ENCODE data around the gene STAC2.
"Not testable (repeated sequence)": the region's sequence is repeated elsewhere in the genome, so short reads cannot be mapped to it uniquely, and the experiment has no call there.

STAC2 gene, protein sequence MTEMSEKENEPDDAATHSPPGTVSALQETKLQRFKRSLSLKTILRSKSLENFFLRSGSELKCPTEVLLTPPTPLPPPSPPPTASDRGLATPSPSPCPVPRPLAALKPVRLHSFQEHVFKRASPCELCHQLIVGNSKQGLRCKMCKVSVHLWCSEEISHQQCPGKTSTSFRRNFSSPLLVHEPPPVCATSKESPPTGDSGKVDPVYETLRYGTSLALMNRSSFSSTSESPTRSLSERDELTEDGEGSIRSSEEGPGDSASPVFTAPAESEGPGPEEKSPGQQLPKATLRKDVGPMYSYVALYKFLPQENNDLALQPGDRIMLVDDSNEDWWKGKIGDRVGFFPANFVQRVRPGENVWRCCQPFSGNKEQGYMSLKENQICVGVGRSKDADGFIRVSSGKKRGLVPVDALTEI

DNA sequence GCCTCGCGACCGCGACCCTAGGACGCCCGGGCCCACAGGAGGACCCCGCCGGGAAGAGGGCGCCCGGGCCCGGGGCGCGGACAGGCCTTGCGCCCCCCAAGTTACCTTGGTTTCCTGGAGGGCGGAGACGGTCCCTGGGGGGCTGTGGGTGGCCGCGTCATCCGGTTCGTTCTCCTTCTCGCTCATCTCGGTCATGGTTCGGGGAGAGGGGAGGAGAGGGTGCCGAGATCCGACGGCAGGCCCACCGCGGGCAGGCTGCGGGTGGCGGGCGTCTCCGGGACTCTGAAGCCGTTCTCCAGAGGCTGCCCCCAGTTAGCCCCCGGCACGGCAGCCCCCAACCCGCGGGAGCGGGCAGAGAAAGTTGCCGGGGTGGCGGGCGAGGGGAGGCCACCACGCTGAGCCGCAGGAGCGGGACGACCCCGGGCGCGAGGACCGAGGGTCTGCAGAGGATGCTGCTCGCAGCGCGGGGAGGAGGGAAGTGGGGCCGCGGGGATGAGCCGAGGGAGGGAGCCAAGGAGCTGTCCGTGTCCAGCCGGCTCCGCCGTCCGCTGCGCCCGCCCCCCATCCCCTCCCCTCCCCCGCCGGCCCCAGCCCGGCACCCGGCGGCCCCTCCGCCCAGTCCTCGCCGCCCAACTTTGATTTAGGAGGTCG is at the start of gene STAC2:
Gene STAC2 (minus strand): TSS at position 638 of the 651 bp plus-strand sequence. CDS start 443 bp downstream, at position 195.
- no peak for DNase-seq

DNA sequence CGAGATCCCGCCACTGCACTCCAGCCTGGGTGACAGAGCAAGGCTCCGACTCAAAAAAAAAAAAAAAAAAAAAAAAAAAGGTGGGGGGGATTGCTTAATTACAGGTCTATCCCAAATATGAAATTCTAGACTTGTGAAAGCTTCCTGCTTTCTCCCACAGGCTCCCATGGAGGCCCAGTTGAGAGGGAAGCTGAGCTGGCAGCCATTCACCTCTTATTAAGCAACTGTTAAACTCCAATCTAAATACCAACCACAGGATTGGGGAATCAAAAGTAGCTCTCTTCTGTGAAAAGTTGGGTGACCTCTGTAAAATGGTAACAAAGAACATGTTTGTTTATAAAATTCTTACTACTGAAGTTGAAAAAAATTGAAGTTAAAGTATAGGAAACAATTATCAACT is 45.8 kb upstream of the STAC2 start:
- no peak for DNase-seq

DNA sequence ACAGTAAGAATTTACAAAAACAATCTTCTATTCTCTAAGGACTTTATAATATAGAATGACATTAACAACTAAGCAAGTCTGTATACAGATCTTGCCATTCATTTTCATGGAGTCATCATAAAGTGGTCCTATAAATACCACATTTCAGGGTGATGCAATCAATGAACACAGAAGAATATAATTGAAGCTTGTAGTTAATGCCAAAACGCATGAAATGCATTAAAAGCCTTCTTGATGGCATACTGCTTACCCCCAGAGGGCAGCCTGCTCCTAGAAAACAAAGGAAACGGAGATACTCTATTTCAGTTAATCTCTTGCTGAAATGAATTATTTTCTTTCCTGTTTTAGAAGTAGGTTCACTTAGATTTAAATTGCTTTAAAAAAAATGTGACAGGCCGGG is 45.2 kb upstream of the STAC2 start:
- DNase-seq, result peak; percentile 25

DNA sequence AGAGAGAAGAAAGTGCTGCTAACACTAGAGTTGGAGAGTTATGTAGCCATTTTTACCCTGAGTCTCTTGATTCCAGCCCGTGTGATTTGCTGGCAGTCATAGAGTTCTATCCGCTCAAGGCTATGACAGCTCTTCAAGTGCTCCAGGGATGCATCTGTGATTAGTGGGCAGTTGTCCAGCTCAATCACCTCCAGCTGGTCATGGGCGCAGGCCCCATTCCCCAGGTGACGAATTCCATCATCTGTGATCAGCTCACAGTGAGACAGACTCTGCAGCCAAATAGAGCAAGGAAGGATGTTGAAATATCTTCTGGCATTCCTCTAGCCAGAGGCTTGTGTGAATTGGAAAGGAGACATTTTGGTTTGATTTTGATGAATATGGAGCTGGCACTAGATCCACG is 38.4 kb upstream of the STAC2 start:
- DNase-seq, result no peak

DNA sequence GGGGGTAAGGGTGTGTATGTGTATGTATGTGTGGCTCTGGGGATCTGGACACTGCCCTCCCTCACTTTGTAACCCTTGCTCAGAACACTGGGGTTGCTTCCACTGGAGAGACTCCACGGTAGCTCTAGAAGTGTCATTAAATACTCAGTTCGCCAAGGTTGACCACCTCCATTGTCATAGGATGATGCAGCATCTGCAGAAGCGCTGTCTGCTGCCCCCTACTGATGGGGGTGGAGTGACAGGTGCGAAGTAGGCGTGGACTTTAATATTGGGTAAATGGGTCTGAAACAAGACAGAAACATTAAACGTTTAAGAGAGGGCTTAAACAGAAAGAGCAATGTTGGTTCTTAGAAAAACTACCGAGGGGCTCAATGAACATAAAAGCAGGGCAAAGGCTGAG is 35.5 kb upstream of the STAC2 start:
- DNase-seq, result no peak

DNA sequence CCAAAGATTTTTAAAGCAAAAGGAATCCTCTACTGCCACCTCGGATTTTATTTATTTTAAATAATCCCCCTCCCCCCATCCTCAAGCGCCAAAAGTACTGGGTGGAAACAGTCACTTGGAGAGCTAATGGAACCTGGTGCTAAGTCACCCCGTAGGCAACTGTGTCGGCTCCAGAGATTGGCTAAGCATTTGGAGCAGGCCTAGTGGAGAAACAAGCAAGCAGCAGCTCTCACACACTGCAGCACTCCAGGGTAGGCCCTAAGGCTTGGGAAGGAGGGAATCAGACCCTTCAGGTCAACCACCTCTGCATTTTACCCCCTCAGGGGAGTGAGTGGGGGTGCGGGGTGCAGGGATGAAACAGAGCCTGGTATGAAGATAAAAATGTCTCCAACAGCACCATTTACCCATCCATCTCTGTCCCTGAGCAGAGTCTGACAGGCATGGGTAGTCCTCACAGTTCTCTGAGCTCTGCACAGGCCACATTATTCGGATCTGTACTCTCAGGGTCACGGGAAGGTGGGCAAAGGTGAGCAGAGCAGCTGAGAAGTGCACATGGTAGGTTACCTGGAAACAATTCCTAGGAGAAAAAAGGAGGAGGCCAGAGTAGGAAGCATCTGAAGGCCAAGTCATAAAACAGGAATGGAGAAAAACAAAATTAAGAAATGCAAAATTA is 27.2 kb upstream of the STAC2 start:
- DNase-seq, result no peak

DNA sequence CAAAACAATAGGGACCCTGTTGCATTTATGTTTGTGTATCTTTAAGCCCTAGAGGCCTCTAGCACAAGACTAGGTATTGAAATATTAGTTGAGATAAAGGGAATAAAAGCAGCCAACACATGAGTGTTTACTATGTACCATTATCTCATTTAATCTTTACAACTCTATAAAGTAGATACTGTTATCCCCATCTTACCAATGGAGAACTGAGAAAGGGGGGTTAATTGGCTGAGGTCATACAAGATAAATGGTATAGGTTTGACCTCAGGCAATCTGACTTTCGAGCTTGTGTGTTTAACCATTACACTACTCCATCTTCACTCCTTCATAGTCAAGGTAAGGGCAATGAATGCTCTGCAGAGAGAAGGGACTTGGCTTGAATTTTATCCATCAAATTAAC is 26.3 kb upstream of the STAC2 start:
- DNase-seq, result no peak

DNA sequence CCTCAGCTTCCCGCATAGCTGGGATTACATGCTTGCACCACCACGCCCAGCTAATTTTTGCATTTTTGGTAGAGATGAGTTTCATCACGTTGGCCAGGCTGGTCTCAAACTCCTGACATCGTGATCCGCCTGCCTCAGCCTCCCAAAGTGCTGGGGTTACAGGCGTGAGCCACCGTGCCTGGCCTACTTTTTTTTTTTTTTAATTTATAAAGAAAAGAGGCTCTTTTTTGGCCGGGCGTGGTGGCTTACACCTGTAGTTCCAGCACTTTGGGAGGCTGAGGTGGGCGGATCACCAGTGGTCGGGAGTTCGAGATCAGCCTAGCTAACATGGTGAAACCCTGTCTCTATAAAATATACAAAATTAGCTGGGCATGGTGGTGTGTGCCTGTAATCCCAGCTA is 24.3 kb upstream of the STAC2 start:
- not testable (repeated sequence) for DNase-seq

DNA sequence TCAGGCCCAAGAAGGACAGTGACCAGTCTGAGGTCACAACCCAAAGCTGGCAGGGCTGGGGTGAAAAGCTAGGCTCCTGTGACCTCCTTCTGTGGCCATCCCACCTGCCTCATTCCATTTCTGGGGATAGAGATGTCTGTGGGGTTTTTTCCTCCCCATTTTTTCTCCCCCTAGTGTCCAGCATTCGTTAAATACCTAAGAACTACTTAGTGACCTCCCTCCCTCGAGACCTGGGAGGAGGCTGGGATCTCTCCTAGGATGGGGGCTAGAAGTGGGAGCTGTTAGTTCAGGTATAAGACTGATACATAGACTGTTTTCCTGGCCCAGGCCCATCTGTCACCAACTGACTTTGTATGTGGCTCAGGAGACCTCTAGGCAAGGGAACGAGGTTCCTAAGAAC is 20.5 kb upstream of the STAC2 start:
- DNase-seq, result no peak

DNA sequence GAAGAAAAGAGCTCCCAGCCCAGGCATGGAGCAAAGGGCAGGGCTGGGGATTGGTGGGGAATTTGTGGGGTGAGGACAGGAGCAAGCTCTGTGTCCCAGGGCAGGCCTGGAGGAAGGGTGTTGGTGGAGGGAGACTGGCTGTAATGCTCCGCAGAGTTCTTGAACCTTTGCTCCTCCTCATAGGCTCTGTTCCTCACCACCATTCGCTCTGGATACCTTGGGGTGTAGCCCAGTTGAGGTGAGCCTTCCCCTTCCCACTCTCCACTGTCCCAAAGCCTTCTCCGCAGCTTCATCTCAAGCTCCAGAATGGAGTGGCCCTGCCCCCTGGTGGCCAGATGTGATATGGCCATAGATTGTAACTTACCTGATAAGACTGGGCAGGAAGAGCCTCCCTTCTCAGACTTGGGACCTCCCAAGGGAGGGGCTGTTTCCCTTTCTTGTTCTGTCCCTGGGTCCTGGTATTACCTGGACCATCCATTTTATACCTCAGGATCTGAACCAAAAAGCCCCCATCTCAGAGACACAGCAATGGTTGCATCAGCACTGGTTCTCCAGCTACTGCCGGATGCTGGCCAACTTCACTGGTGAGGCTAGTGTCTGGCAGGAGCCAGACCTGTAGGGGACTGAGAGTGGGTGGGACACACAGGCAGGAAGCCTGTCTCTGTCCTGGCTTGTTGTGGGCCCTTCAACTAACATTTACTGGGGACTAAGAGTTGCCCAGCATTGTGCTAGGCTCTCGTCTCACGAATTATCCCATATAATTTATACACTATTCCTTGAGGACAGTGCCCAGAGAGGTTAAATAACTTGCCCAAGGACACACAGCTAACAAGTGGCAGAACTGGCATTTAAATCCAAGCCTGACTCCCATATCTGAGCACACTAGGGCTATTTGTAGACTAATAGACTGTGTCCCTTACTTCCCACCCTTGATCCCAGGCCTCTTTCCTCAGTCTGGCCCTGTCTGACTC is 19.1 kb upstream of the STAC2 start:
- DNase-seq, result peak; percentile 93

DNA sequence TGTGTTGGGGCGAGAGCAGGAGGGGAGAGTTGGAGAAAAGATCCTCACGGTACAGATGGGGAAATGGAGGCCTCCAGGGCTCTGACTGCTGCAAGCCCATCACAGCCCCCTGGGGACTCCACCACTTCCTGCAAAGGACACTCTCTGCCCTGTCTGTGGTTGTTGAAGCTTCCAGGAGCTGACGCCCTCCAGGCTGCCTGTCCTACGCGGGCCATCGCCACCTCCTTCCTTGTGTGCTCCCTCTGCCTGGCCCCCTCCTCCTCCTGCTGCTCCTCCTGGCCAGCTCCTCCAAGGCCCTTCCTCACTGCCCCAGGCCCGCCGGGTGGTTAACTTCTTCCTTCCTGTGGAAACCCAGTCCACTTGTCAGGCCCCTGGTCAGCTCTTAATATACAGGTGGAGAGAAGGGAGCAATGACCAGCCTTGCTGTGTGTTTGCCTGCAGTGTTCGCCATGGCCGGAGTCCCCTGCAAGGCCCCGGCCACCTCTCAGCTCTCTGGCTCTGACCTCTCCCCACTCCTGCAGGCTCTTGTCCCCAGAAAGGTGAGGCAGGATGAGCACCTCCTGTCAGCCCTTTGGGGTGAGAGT is 18.4 kb upstream of the STAC2 start:
- DNase-seq, result no peak

DNA sequence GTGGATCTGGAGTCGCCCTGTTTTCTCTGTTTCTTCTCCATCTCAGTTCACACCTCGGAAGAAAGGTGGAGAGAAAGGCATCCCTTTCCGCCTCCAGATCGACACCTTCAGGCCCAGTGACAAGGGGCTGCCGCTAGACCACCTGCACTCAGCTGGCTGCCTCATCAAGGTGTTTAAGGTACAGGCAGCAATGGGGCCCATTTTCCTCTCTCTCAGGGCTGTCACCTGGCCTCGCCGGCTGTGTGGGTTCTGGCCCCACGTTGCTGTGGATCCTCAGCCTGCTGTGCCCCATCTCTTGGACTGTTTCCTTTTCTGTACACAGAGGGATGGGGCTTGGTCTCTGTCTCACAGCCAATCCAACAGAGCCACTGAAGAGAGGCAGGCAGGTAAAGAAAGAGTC is 17.4 kb upstream of the STAC2 start:
- no peak for DNase-seq

DNA sequence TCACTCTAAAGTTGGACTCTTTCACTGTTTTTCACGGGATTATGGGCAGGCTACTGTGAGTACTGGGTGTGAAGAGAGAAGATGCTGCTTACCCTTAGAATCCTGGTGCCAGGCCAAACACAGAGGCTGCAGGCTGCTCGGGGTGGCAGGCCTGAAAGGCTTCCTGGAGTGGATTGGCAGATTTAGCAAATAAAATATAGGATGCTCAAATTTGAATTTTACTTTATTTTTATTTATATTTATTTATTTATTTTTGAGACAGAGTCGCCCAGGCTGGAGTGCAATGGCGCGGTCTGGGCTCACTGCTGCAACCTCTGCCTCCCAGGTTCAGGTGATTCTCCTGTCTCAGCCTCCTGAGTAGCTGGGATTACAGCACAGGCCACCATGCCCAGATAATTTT is 14.9 kb upstream of the STAC2 start:
- no peak for DNase-seq

DNA sequence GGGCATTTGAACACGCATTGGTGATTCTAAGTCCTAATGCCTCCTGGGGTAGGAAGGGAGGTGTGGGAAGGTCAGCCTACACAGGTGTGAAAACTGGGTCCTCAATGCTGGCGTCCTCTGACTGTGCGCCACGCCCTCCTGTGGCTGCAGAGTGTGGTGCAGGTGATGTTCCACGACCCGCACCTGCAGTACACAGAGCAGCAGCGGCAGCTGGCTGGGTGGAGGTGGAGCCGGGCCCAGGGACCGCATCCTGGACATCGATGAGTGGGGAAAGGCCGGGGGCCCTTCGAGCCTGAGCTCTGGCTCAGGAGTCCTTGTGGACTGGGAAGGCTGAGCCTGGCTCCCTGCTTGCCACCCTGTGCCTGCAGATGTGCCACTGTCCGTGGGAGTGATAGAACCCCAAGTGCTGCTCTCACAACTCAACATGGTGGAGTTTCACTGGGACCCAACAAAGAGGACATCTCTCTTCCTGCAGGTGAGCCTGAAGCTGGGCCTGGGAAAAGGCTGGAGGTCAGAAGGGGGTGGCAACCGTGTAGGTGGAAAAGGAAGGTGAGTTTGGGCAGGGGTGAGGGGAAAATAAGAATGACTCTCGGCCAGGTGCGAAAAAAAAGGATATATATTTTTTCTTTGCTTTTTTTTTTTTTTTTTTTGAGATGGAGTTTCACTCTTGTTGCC is 14.0 kb upstream of the STAC2 start:
- DNase-seq, result peak; percentile 35

DNA sequence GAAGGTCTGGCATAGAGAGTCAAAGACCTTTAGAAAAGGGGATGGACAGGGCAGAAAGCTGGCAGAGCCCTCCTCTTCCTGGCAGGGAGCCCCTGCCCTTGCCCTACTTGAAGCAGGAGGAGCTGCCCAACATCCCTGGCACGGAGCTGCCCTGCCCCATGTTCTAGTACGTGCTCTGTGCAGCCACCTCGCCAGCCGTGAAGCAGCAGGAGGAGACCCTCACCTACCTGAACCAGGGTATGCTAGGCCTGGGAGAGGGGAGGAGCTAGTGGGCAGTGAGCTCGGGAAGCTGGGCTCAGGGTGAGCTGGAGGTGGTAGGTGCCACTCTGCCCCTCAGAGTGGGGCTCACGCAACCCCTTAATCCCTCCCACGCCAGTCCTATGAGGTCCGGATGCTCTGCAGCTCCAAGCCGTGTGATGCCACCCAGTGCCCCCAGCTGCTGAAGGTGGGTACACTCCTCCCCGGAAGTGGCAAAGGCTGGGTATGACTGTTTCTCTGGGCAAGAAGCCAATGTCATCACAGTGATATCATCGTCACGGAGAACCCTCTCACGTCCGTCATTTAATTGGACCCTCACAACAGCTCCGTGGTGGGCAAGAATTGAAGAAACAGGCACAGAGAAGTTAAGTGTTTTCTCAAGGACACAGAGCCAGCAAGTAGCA is 12.7 kb upstream of the STAC2 start:
- DNase-seq, result no peak

DNA sequence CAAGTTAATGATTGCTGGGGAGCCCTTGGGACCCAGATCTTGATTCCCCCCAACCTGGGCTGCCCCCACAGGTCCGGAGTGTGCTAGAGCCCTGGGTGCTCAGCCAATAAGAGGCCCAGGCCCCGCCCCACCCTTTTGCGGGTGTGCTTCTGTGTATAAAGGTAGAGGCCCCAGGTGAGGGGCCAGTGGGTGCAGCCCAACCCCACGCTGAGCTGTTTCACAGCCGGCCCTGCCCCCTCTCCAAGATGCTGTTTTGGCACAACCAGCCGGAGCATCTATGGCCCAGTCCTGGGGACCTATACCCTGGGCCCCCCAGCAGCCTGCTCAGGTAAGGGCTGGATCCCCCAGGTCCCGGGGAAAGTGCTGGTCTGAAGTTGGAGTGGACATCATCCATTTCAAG is 11.8 kb upstream of the STAC2 start:
- DNase-seq, result no peak

DNA sequence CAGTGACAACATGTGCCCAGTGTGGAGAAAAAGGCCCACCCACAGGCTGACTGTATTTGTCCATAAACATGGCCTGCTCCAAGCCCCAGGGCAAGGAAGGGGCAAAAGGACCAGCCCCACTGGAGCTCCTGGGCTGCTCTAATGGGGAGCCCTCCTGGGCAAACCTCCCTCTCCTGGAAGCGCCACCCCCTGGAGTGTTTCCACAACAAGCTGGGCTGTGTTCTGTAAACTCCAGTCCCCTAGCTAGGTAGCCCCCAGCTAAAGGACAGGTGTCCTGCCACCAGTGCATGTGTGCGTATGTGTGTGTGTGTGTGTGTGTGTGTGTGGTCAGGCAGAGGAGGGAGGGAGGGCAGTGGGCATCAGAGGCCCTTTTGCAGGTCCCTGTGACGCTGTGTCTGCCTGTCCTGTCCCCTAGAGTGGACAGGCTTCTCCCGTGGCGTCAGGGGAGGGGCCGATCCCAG is 11.3 kb upstream of the STAC2 start:
- DNase-seq, result no peak

DNA sequence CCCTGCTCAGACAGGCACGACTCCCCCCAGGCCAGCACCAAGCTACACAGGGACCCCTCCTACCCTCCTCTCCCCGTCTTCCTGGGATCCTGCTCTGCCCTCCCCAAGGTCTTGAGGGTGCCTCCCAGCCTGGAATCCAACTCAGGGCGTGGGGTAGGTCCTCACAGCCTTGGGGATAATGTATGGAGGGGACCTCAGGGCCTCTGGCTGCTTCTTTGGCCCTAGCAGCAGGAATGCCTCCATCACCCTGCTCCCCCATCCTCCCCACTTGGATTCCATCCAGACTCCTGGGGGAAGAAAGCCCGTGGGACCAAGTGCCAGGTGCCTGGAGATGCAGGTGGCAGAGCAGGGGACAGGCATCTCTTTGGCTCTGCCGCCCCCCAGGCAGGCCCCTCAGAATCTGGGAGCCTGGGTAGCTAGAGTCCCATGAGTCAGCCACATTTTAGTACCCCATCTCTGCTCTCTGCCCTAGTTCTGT is 10.7 kb upstream of the STAC2 start:
- DNase-seq, result no peak

DNA sequence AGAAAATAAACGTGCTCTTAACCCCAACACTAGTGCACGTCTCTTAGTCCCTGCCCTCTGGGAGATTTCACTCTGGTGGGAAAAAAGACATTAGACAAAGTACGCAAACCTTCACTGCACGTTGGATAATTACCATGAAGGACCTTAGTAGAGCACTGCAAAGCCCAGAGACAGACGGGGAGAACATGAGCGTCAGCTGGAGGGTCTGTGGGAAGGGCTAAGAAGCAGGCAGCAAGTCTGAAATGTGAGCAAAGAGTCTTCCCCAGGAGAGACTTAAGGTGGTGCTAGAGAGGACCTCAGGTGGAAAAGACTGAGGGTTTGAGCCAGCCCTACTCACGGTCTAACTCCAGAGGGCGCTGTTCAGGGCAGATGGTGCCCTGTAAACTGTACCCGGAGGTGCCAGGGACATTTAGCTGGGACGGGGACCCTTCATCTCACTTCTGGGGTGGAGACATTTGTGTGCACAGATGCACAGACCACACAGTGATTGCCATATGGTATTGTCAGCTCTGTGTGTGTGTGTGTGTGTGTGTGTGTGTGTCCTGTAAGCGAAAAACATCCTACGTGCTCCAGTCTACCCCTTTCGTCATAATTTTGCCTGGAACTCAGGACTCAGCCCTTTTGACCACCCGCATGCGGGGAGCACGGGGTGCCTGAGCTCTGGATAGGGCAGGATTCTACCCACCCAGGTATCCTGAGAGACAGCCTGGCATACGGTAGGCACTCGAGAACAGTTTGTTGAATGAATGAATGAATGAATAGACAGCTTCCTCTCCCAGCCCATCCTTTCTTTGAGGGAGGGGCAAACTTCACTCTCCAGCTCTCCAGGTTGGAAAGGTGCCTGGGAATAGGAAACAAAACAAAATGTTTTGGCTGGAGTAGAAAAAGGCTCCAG is 10.1 kb upstream of the STAC2 start:
- DNase-seq, result peak; percentile 99

Data from NCI-H1694 (cell line).